GM10847 (cell line): ENCODE data around the gene FLVCR2.
A peak's percentile ranks its signal among the peaks of the same experiment; 100 is the strongest.

ENCODE experiments used
- POLR2A ChIP-seq: IDR thresholded peaks from 2 replicates; pipeline ENCODE4 v1.6.1; 2011; ENCODE audit not compliant: insufficient read length; ENCODE audit errors: extremely low read depth

FLVCR2 gene

GRCh38 chr14:75660630-75661498 lies 82.4 kb downstream of the FLVCR2 start, which contains the start of the genes ERG28 and TTLL5:
Gene ERG28, minus strand, starts transcription at chr14:75660876. Its CDS starts 3,374 bp downstream, at chr14:75657502.
Gene TTLL5, plus strand, starts transcription at chr14:75661246. Its CDS starts 1,904 bp downstream, at chr14:75663150.
- TF ChIP-seq POLR2A, result peak; percentile 90

DNA sequence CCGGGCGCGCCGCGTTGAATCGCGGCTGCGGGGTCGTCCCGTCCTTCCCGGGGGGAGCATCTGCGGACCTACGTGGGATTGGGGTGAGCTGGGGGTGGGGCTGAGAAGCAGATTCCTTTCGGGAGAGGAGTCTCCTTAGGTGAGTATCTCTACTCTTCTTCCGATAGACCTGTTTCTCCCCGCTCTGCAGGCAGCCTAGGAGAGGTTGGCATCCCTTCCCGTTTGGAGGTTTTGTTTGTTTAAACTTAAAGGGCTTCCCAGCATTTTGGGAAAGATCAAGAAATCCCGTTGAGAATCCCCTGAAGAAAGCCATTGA lies 83.0 kb downstream of the FLVCR2 start:
- no peak for TF ChIP-seq POLR2A

- no peak for TF ChIP-seq POLR2A
Observed at GRCh38 chr14:75662966-75663365, 84.5 kb downstream of the FLVCR2 start.

DNA sequence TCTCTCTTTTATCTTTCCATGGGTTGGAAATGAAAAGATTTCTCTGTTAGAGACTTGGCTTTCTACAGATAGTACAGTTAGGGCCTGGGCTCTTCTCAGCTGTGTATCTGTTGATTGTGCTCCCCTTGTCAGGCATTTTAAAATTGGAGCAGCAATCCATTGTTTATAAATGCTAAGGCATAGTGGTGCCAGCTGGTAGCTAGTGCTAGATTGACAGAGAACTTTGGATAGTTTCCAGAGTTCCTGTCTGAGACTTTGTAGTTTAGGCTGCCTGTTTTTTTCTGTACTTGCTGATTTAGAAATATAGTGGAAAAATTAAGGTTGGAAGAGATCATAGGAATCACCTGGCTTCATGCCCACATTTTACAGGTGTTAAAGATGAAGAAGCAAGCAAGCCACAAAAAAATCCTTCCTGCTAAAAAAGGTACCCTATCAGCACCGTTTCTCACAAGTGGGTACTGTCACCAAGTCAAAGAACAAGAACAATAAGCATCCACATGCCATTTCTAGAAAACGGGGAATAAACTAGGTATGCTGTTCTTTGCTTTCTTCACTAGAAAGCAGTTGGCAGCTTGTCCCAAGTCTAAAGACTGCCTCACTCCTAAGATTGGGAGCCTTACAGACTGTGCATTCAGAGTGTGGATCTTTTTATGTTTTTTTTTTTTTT lies 88.8 kb downstream of the FLVCR2 start:
- TF ChIP-seq POLR2A, result no peak

GRCh38 chr14:75672605-75673192 lies 94.3 kb downstream of the FLVCR2 start:
- TF ChIP-seq POLR2A, result no peak

DNA sequence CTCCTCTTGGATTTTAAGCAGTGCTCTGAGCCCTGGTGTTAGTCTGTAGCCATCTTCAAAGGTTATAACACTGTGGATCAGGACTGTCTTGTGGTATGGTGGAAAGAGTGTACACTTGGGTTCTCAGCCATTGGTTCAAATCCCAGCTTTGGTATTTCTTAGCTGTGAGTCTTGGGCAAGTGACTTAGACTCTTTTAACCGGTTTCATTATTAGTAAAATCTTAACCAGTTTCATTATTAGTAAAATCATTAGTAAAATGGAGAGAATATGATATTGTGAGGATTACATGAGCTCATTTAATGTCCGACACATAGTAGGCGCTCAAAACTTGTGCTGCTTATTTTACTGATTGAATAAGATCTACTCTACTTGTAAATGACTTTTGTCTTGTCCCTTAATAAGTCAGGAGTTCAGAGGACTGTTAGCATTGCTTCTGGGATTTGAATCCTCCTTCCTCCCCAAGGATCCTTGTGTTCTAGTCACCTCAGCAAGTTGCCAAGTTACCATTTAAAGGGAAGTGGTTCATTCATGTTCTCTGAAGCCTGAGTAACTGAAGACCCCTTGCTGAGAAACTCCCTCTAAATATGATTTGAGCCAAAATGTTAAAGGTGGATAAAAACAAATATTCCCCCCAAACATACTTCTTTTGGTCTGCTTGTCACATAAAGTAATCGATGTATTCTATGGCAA lies 95.1 kb downstream of the FLVCR2 start:
- TF ChIP-seq POLR2A, result no peak

GRCh38 chr14:75675265-75675960 lies 97.0 kb downstream of the FLVCR2 start:
- no peak for TF ChIP-seq POLR2A

DNA sequence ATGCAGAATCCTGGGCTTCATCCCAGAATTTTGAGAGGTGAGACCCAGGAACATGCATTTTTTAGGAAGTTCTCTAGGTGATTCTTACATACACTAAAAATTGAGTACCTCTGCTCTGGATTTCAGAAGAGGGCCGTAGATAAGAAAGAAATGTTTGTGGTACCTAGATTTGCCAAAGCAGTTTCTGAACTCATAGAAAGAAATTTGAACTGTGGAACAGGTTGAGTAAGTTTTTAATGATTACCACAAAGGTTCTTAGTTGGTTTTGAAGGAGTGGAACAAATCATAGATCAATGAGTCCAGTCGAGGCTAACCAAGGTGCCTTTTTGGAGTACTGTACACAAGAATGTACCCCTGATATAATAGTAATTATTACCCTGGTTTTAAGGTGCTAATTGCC lies 107.5 kb downstream of the FLVCR2 start:
- no peak for TF ChIP-seq POLR2A

DNA sequence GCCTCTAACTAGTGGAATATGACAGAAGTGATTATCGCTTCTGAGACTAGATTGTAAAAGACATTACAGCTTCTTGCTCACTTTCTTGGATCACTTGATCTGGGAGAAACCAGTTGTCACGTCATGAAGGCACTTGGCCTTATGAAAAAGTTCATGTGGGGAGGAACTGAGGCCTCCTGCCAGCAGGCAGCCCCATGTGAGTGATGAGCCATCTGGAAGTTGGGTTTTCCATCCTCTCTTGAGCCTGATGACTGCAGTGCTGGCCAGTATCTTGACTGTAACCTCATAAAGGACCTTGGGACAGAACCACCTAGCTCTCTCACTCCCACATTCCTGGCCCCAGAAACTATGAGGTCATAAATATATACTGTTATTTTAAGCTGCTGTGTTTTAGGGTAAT lies 110.6 kb downstream of the FLVCR2 start:
- no peak for TF ChIP-seq POLR2A

DNA sequence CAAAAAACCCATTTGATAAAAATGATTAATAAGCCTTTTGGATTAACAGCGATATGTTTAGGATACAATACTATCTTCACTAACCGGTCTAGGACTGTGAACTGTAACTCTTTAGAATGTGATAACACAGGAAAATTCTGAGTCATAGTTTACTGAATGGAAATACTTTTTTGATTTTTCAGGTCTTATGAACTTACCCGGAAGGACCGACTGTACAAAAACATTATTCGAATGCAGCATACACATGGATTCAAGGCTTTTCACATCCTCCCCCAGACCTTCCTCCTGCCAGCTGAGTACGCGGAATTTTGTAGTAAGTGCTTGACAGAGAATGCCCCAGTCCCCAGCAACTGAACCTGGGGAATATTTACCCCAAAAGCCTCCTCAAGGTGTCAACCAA lies 111.6 kb downstream of the FLVCR2 start:
- TF ChIP-seq POLR2A, result no peak

GRCh38 chr14:75697386-75697785 lies 119.0 kb downstream of the FLVCR2 start:
- no peak for TF ChIP-seq POLR2A
